ENCODE results near the gene BCAM.
A peak's percentile ranks its signal among the peaks of the same experiment; 100 is the strongest.
"Not testable (repeated sequence)": the region's sequence is repeated elsewhere in the genome, so short reads cannot be mapped to it uniquely, and the experiment has no call there.

Gene BCAM

GRCh38 chr19:44808463-44809371 is at the start of gene BCAM:
BCAM (plus strand) TSS chr19:44809103; CDS start chr19:44809125, 22 bp downstream.
- no peak for TF ChIP-seq CTCF (IDR thresholded peaks at IDR 0.05; ENCODE audit: low read depth, low read length)
- peak; percentile 35 for DNase-seq (ENCODE audit: extremely low read depth, low read depth)

DNA sequence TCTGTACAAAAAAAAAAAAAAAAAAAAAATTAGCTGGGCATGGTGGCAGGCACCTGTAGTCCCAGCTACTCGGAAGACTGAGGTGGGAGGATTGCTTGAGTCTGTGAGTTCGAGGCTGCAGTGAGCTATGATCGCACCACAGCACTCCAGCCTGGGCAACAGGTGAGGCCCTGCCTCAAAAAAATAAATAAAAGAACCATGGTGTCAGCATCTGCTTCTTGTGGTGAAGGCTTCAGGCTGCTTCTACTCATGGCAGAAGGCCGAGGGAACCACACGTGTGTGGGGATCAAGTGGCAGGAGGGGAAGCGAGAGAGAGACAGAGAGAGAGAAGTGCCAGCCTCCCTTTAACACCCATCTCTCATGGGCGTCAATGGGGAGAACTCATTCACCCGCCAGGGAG is 46.9 kb upstream of the BCAM start:
- TF ChIP-seq CTCF (IDR thresholded peaks at IDR 0.05; ENCODE audit: low read depth, low read length) = no peak
- no peak for DNase-seq (ENCODE audit: extremely low read depth, low read depth)

DNA sequence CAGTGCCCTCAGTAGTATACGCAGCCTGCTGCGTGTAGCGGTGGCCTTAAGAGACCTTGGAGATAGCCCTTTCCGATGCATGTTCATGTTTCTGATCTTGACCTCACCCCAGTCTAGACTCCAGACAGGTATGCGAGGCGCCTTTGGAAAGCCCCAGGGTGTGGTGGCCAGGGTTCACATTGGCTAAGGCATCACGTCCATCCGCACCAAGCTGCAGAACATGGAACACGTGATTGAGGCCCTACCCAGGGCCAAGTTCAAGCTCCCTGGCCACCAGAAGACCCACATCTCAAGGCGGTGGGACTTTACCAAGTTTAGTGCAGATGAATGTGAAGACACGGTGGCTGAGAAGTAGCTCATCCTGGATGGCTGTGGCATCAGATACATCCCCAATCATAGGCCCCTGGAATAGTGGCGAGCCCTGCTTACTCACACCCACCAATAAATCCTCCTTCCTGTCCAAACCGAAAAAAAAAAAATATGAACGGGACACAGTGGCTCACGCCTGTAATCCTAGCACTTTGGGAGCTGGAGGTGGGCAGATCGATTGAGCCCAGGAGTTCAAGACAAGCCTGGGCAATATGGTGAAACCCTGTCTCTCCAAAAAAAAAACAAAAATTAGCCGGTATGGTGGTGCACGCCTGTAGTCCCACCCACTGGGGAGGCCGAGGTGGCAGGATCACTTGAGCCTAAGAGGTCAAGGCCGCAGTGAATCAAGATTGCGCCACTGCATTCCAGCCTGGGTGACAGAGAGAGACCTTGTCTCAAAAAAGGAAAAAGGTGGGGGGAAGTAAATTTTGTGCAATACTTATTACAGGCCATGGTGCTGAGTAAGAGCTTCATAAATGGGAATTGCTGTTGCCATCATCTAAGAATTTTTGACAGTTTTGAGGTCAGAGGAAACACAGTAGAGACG is 43.6 kb upstream of the BCAM start:
- no peak for TF ChIP-seq CTCF (IDR thresholded peaks at IDR 0.05; ENCODE audit: low read depth, low read length)

GRCh38 chr19:44765949-44766335 is 43.0 kb upstream of the BCAM start:
- no peak for DNase-seq (ENCODE audit: extremely low read depth, low read depth)
- TF ChIP-seq CTCF (IDR thresholded peaks at IDR 0.05; ENCODE audit: low read depth, low read length) = no peak

More for the DNA sequence above, 43.6 kb upstream of the BCAM start:
- DNase-seq (ENCODE audit: extremely low read depth, low read depth) = no peak

GRCh38 chr19:44767295-44768180 is 41.4 kb upstream of the BCAM start:
- no peak for DNase-seq (ENCODE audit: extremely low read depth, low read depth)
- TF ChIP-seq CTCF (IDR thresholded peaks at IDR 0.05; ENCODE audit: low read depth, low read length) = no peak

- TF ChIP-seq CTCF (IDR thresholded peaks at IDR 0.05; ENCODE audit: low read depth, low read length) = peak; percentile 64
- DNase-seq (ENCODE audit: extremely low read depth, low read depth) = peak; percentile 74
These were observed 38.2 kb upstream of the BCAM start for GRCh38 chr19:44770550-44771257.

DNA sequence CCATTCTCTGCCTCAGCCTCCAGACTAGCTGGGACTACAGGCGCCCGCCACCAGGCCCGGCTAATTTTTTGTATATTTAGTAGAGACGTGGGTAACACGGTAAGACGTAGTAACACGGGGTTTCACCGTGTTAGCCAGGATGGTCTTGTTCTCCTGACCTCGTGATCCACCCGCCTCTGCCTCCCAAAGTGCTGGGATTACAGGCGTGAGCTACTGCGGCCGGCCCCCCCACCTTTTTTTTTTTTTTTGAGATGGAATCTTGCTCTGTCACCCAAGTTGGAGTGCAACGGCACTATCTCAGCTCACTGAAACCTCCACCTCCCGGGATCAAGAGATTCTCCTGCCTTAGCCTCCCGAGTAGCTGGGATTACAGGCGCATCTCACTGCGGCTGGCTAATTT is 36.8 kb upstream of the BCAM start:
- not testable (repeated sequence) for DNase-seq (ENCODE audit: extremely low read depth, low read depth)

All from AG09319 (cell line).